ENCODE results near the gene VPS35L.
"Not testable (repeated sequence)": the region's sequence is repeated elsewhere in the genome, so short reads cannot be mapped to it uniquely, and the experiment has no call there.

Gene VPS35L

DNA sequence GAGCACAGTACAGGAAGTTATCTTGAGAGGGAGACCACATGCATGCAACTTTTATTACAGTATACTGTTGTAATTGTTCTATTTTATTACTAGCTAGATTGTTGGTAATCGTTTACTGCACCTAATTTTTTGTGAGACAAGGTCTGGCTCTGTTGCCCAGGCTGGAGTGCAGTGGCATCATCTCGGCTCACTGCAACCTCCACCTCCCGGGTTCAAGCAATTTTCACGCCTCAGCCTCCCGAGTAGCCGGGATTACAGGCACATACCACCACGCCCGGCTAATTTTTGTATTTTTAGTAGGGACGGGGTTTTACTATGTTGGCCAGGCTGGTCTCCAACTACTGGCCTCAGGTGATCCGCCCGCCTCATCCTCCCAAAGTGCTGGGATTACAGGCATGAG is 161.2 kb downstream of the VPS35L start:
- DNase-seq: not testable (repeated sequence)

GRCh38 chr16:19717314-19717713 is 161.8 kb downstream of the VPS35L start:
- DNase-seq: no peak

GRCh38 chr16:19717741-19718623 is 162.5 kb downstream of the VPS35L start, which contains the start of the genes IQCK and KNOP1:
IQCK (plus strand) TSS chr16:19718271; CDS start chr16:19718307, 36 bp downstream.
KNOP1 (minus strand) TSS chr16:19718227; CDS start chr16:19715035, 3,192 bp downstream.
- peak; percentile 73 for DNase-seq

- no peak for DNase-seq
Observed at GRCh38 chr16:19718624-19718965, 163.1 kb downstream of the VPS35L start.

- no peak for DNase-seq
Observed at GRCh38 chr16:19722269-19722952, 166.9 kb downstream of the VPS35L start.

GRCh38 chr16:19722981-19723380 is 167.5 kb downstream of the VPS35L start:
- DNase-seq: no peak

GRCh38 chr16:19728636-19728965 is 173.1 kb downstream of the VPS35L start:
- DNase-seq: no peak

GRCh38 chr16:19733551-19733950 is 178.0 kb downstream of the VPS35L start:
- DNase-seq: no peak

DNA sequence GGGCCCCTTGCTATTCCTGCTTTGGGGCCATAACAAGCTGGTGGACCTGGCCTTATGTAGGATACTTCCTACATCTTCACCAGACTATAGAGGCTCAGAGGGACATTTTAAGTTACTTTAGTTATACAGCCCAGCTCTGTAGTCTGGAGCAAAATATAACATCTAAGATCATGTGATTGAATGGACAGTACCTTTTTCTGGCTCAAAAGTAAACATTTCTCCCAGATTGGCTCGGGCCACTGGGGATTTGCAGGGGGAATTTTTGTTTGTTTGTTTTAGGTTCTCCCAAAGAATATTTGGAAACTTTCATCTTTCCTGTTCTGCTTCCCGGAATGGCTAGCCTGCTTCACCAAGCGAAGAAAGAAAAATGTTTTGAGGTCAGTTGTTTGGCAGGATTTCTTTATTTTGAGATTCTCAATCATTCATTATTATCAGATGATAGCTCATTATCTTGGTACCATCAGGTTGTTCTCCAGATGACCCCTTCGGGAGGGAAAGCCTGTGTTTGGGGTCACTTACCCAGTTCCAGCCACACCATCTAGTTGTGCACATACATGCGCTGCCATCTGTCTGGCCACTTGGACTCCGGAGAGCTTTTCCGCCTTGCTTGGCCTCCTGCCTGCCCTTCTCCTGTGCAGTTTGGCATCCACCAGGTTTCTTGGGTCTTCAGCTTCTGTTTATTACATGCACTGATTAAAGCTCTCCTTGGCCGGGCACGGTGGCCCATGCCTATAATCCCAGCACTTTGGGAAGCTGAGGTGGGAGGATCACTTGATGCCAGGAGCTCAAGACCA is 179.8 kb downstream of the VPS35L start:
- DNase-seq: no peak

DNA sequence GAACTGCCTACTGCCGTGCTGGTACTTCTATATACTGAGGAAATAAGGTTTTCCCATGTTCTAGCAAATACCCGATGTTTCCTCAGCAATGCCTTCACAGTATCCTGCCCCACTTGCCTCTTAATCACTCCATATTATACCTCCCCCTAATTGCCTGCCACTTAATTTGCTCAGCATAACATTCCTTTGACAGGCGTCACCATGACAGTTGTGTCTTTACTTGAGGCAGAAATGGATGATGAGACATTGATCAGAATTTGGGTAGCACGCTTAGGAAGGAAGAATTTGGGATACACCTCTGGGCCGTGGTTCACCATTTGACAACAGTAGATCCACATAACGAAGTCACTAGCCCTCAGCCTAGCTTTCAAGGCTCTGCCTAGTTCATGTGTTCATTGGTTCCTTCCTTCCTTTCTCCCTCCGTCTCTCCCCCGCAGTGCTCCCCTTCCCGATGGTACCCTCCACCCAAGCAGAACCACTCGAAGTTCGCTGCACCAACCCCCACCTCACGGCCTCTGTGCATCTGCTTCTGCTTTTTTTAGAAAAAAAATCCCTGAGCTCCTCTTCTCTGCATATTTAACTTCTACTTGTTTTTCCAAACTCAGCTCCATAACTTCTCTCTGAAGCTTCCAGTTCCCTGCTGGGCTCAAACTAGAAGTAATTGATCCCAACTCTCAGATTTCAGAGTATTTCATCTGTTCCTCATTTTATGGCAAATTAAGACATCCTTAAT is 182.0 kb downstream of the VPS35L start:
- no peak for DNase-seq

DNA sequence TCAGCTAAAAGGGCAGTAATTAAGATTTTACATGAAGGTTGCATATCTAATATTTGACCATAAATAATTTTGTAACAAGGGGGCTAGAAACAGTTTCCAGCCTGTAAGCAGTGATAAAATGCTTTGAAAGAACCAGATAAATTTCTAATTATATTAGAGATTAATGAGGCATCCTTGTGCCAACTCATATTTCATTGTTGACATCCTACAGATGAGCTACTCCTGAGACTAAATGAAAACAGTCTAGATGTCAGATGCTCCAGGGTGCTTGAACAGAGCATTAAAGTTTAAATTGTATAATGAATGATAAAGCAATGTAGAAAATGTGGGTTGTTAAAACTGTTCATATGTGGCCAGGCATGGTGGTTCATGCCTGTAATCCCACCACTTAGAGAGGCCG is 185.9 kb downstream of the VPS35L start:
- DNase-seq: no peak

DNA sequence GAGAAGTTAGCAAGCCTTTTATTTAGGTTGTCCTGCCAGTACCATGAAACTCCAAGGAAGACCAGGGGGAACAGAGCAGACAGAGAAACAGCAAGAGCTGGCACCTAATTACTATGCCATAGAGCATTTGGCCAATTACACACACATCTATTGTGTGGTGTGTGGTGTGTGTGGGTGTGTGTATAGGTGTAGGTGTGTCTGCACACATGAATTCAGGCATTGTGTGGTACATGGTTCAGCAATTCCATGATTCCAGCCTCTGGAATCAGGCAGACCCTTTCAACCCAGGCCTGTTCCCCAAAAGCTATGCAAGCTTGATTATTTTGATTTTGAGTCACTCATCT is 188.3 kb downstream of the VPS35L start:
- no peak for DNase-seq

- DNase-seq: no peak
Observed at GRCh38 chr16:19744670-19745069, 189.2 kb downstream of the VPS35L start.

GRCh38 chr16:19745286-19746010 is 189.9 kb downstream of the VPS35L start:
- no peak for DNase-seq

GRCh38 chr16:19746561-19746960 is 191.1 kb downstream of the VPS35L start:
- no peak for DNase-seq

- DNase-seq: no peak
Observed at GRCh38 chr16:19748389-19749168, 193.1 kb downstream of the VPS35L start.

DNA sequence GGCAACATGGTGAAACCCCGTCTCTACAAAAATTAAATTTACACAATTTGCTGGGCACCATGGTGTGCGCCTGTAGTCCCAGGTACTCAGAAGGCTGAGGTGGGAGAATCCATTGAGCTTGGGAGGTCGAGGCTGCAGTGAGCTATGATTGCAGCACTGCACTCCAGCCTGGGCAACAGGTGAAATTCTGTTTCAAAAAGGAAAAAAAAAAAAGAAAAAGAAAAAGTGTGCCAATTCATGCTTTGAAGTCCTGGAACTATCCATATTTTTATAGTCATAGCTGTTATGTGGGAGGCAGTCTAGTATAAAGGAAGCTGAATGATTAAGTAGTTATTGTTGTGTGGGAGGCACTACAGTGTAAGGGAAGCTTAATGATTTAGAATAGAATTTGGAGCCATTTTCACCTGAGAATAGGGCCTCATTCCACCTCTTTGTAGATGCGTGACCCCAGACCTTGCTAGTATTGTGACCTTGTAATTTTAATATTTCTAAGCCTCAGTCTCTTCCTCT is 194.1 kb downstream of the VPS35L start:
- DNase-seq: no peak
